PC-3 (cell line): Measurements from ENCODE around the gene AIFM2.

Experiments used
- EZH2 ChIP-seq: fragments of 300-600 bp; sonication (generic); IDR thresholded peaks from one replicate; pipeline ENCODE4 v1.6.1; 2017; ENCODE audit warnings: antibody characterized with exemption, mild to moderate bottlenecking, low read length; ENCODE audit not compliant: unreplicated experiment
- EZH2phosphoT487 ChIP-seq: fragments of 300-600 bp; sonication (generic); IDR thresholded peaks from 2 replicates; pipeline ENCODE4 v1.6.1; 2018; ENCODE audit warnings: mild to moderate bottlenecking, antibody characterized with exemption, low read length, borderline replicate concordance
- TF ChIP-seq, protein P1 (sequence below): fragments of 300-600 bp; sonication (generic); conservative IDR thresholded peaks from 2 replicates; pipeline ENCODE4 v1.5.1; 2017; ENCODE audit warnings: antibody characterized with exemption, low read depth, mild to moderate bottlenecking, low read length

DNA sequence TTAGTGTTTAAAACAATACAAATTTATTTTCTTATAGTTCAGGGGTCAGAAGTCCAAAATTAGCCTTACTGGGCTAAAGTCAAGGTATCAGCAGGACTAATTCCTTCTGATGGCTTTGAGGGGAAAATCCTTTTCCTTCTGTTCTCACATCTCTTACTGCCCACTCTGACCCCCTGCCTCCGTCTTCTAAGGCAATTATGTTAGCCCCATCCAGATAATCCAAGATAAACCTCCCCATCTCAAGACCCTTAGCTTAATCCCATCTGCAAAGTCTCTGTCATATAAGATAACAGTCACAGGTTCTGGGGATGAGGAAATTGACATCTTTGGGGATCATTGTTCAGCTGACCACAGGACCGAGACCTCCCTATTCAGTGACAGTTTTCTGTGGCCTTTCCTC lies 57.7 kb downstream of the AIFM2 start:
- TF ChIP-seq, protein P1, sequence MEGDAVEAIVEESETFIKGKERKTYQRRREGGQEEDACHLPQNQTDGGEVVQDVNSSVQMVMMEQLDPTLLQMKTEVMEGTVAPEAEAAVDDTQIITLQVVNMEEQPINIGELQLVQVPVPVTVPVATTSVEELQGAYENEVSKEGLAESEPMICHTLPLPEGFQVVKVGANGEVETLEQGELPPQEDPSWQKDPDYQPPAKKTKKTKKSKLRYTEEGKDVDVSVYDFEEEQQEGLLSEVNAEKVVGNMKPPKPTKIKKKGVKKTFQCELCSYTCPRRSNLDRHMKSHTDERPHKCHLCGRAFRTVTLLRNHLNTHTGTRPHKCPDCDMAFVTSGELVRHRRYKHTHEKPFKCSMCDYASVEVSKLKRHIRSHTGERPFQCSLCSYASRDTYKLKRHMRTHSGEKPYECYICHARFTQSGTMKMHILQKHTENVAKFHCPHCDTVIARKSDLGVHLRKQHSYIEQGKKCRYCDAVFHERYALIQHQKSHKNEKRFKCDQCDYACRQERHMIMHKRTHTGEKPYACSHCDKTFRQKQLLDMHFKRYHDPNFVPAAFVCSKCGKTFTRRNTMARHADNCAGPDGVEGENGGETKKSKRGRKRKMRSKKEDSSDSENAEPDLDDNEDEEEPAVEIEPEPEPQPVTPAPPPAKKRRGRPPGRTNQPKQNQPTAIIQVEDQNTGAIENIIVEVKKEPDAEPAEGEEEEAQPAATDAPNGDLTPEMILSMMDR, result no peak
- no peak for TF ChIP-seq EZH2
- TF ChIP-seq EZH2phosphoT487, result no peak
